ENCODE results near the gene UBA6.

The UBA6 gene

DNA sequence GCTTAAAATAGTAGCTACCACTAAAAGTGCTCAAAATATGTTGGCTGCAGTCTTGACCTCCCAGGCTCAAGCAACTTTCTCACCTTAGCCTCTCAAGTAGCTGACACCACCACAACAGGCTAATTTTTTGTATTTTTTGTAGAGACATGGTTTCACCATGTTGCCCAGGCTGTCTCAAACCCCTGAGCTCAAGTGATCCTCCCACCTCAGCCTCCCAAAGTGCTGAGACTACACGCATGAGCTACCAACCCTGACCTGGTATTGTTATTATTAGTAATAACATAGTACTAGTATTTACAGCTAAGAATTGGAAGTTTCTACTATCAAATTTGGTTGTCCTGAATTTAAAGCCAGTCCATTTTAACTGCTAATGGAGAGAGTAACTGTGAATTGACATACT is 124.4 kb downstream of the UBA6 start:
- Histone ChIP-seq H3K4me1 (ENCODE audit: control insufficient read depth, insufficient read depth, low read length) (peaks cover 7% of the 10 kb centered on the region; the same call in 1 of the 2 replicates), H3K36me3 (ENCODE audit: control insufficient read depth, insufficient read depth, low read length) (no peaks in the 10 kb centered on the region), H3K9ac (ENCODE audit: low read length) (no peak overlapping the region), H3K4me3 (ENCODE audit: low read depth, low read length) (no peak overlapping the region), H3K27me3 (ENCODE audit: control insufficient read depth, insufficient read depth, low read length) (no peaks in the 10 kb centered on the region), H3K9me3 (ENCODE audit: control insufficient read depth, insufficient read depth, low read depth, low read length) (no peaks in the 10 kb centered on the region), H3K27ac (ENCODE audit: low read depth, low read length) (no peak overlapping the region)

- no peak overlapping the region for H3K4me3 ChIP-seq (ENCODE audit: low read depth, low read length)
- no peak overlapping the region for H3K27ac ChIP-seq (ENCODE audit: low read depth, low read length)
Measured at GRCh38 chr4:67576059-67576466, 124.9 kb downstream of the UBA6 start.

GRCh38 chr4:67575232-67576058 is 125.5 kb downstream of the UBA6 start:
- Histone ChIP-seq H3K36me3 (ENCODE audit: control insufficient read depth, insufficient read depth, low read length) (no peaks in the 10 kb centered on the region), H3K4me3 (ENCODE audit: low read depth, low read length) (no peak overlapping the region), H3K27me3 (ENCODE audit: control insufficient read depth, insufficient read depth, low read length) (no peaks in the 10 kb centered on the region), H3K9me3 (ENCODE audit: control insufficient read depth, insufficient read depth, low read depth, low read length) (no peaks in the 10 kb centered on the region), H3K27ac (ENCODE audit: low read depth, low read length) (peak overlapping the region; percentile 50; the same call in 1 of the 2 replicates), H3K9ac (ENCODE audit: low read length) (no peak overlapping the region), H3K4me1 (ENCODE audit: control insufficient read depth, insufficient read depth, low read length) (peaks cover 7% of the 10 kb centered on the region; the same call in 1 of the 2 replicates)

More at GRCh38 chr4:67576059-67576466, 124.9 kb downstream of the UBA6 start:
- Histone ChIP-seq H3K4me1 (ENCODE audit: control insufficient read depth, insufficient read depth, low read length) (peaks cover 7% of the 10 kb centered on the region; the same call in 1 of the 2 replicates), H3K27me3 (ENCODE audit: control insufficient read depth, insufficient read depth, low read length) (no peaks in the 10 kb centered on the region), H3K9ac (ENCODE audit: low read length) (no peak overlapping the region), H3K9me3 (ENCODE audit: control insufficient read depth, insufficient read depth, low read depth, low read length) (no peaks in the 10 kb centered on the region), H3K36me3 (ENCODE audit: control insufficient read depth, insufficient read depth, low read length) (no peaks in the 10 kb centered on the region)

DNA sequence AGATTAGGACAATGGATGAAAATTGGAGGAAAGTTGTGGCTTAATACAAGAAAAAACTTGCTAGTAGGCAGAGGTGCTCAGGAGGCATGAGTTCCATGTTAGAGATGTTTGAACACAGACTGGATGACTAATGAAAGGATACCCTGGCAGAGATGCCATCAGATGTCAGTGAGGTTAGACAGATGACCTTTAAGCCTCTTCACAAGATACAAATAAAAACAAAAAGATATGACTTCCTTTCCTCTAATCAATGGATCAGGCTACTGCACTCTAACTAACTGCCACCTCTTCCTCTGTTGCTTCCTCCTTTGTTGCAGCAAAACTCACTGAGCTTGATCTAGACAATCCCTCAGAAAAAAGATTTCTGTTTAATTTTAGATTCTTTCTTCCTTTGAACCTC is 127.8 kb downstream of the UBA6 start:
- Histone ChIP-seq H3K4me3 (ENCODE audit: low read depth, low read length) (no peak overlapping the region), H3K36me3 (ENCODE audit: control insufficient read depth, insufficient read depth, low read length) (no peaks in the 10 kb centered on the region), H3K27ac (ENCODE audit: low read depth, low read length) (no peak overlapping the region), H3K27me3 (ENCODE audit: control insufficient read depth, insufficient read depth, low read length) (no peaks in the 10 kb centered on the region), H3K4me1 (ENCODE audit: control insufficient read depth, insufficient read depth, low read length) (peaks cover 7% of the 10 kb centered on the region; the same call in 1 of the 2 replicates), H3K9ac (ENCODE audit: low read length) (no peak overlapping the region), H3K9me3 (ENCODE audit: control insufficient read depth, insufficient read depth, low read depth, low read length) (no peaks in the 10 kb centered on the region)

- no peak overlapping the region for H3K4me3 ChIP-seq (ENCODE audit: low read depth, low read length)
- H3K27ac ChIP-seq (ENCODE audit: low read depth, low read length) = no peak overlapping the region
Measured at GRCh38 chr4:67571975-67572374, 129.0 kb downstream of the UBA6 start.

GRCh38 chr4:67570537-67570936 is 130.4 kb downstream of the UBA6 start:
- Histone ChIP-seq H3K9me3 (ENCODE audit: control insufficient read depth, insufficient read depth, low read depth, low read length) (no peaks in the 10 kb centered on the region), H3K4me1 (ENCODE audit: control insufficient read depth, insufficient read depth, low read length) (peaks cover 4% of the 10 kb centered on the region; the same call in 1 of the 2 replicates), H3K9ac (ENCODE audit: low read length) (no peak overlapping the region), H3K36me3 (ENCODE audit: control insufficient read depth, insufficient read depth, low read length) (no peaks in the 10 kb centered on the region), H3K27me3 (ENCODE audit: control insufficient read depth, insufficient read depth, low read length) (no peaks in the 10 kb centered on the region), H3K27ac (ENCODE audit: low read depth, low read length) (no peak overlapping the region), H3K4me3 (ENCODE audit: low read depth, low read length) (no peak overlapping the region)

More at GRCh38 chr4:67571975-67572374, 129.0 kb downstream of the UBA6 start:
- Histone ChIP-seq H3K4me1 (ENCODE audit: control insufficient read depth, insufficient read depth, low read length) (peaks cover 7% of the 10 kb centered on the region; the same call in 1 of the 2 replicates), H3K9ac (ENCODE audit: low read length) (no peak overlapping the region), H3K9me3 (ENCODE audit: control insufficient read depth, insufficient read depth, low read depth, low read length) (no peaks in the 10 kb centered on the region), H3K27me3 (ENCODE audit: control insufficient read depth, insufficient read depth, low read length) (no peaks in the 10 kb centered on the region), H3K36me3 (ENCODE audit: control insufficient read depth, insufficient read depth, low read length) (no peaks in the 10 kb centered on the region)

GRCh38 chr4:67568820-67569219 is 132.1 kb downstream of the UBA6 start:
- H3K36me3 ChIP-seq (ENCODE audit: control insufficient read depth, insufficient read depth, low read length) = no peaks in the 10 kb centered on the region

DNA sequence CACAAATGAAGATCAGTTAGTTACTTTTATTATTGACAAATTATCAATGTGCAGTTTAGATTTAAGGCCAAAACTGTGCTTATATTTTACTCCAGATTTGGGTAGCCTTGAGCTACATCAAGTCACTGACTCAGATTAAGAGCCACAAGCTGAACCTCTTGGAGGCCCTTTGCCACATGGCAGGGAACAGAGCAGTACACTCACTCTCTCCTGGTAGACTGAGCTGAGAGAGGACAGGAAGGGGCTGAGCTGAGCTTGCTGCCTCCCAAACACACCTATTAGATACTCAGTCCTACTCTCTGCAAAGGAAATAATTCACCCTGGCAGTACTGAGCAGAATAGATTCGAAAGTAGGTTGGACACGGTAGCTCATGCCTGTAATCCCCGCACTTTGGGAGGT is 134.6 kb downstream of the UBA6 start:
- Histone ChIP-seq H3K9me3 (ENCODE audit: control insufficient read depth, insufficient read depth, low read depth, low read length) (no peaks in the 10 kb centered on the region), H3K27me3 (ENCODE audit: control insufficient read depth, insufficient read depth, low read length) (no peaks in the 10 kb centered on the region), H3K4me1 (ENCODE audit: control insufficient read depth, insufficient read depth, low read length) (no peaks in the 10 kb centered on the region), H3K36me3 (ENCODE audit: control insufficient read depth, insufficient read depth, low read length) (no peaks in the 10 kb centered on the region), H3K9ac (ENCODE audit: low read length) (no peak overlapping the region), H3K4me3 (ENCODE audit: low read depth, low read length) (no peak overlapping the region), H3K27ac (ENCODE audit: low read depth, low read length) (no peak overlapping the region)

More at GRCh38 chr4:67568820-67569219, 132.1 kb downstream of the UBA6 start:
- Histone ChIP-seq H3K27me3 (ENCODE audit: control insufficient read depth, insufficient read depth, low read length) (no peaks in the 10 kb centered on the region), H3K4me1 (ENCODE audit: control insufficient read depth, insufficient read depth, low read length) (no peaks in the 10 kb centered on the region), H3K4me3 (ENCODE audit: low read depth, low read length) (no peak overlapping the region), H3K27ac (ENCODE audit: low read depth, low read length) (no peak overlapping the region), H3K9me3 (ENCODE audit: control insufficient read depth, insufficient read depth, low read depth, low read length) (no peaks in the 10 kb centered on the region), H3K9ac (ENCODE audit: low read length) (no peak overlapping the region)

DNA sequence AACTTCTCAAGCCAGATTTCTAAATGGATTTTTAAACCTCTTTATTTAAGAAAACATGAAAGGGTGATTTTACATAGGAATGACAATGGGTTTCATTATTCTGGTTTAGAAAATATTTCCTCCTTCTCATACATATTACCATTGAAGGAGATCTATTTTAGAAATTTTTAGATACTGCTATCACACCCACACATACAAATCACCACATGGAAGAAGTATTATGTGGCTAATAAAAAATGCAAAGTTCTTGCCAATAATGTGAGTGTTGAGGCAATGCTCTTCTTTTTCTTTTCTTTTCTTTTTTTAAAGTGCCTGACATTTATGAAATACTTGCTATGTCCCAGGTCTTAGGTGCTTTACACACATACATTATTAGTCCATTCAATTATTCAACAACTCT is 135.7 kb downstream of the UBA6 start:
- H3K36me3 ChIP-seq (ENCODE audit: control insufficient read depth, insufficient read depth, low read length) = no peaks in the 10 kb centered on the region
- no peaks in the 10 kb centered on the region for H3K4me1 ChIP-seq (ENCODE audit: control insufficient read depth, insufficient read depth, low read length)
- H3K9me3 ChIP-seq (ENCODE audit: control insufficient read depth, insufficient read depth, low read depth, low read length) = no peaks in the 10 kb centered on the region
- H3K9ac ChIP-seq (ENCODE audit: low read length) = no peak overlapping the region
- H3K27ac ChIP-seq (ENCODE audit: low read depth, low read length) = no peak overlapping the region
- no peak overlapping the region for H3K4me3 ChIP-seq (ENCODE audit: low read depth, low read length)
- no peaks in the 10 kb centered on the region for H3K27me3 ChIP-seq (ENCODE audit: control insufficient read depth, insufficient read depth, low read length)
